HG03520 (cell line): ENCODE measurements around the gene TM9SF3.

Experiments used
- ATAC-seq: cut with Tn5 transposase; IDR thresholded peaks from one replicate; pipeline ENCODE4 v1.9.1; 2021; ENCODE audit warnings: mild to moderate bottlenecking, moderate library complexity; ENCODE audit not compliant: unreplicated experiment

The TM9SF3 gene

GRCh38 chr10:96482815-96483588 lies 103.8 kb downstream of the TM9SF3 start:
- no peak for ATAC-seq

- no peak for ATAC-seq
Measured at GRCh38 chr10:96478355-96478754, 108.5 kb downstream of the TM9SF3 start.

GRCh38 chr10:96473866-96474265 lies 112.9 kb downstream of the TM9SF3 start:
- no peak for ATAC-seq

GRCh38 chr10:96470116-96470743 lies 116.6 kb downstream of the TM9SF3 start:
- no peak for ATAC-seq

GRCh38 chr10:96468845-96469244 lies 118.0 kb downstream of the TM9SF3 start:
- ATAC-seq: no peak
